A673 (cell line): Measurements from ENCODE around the gene CATSPERD. TPM values are rescaled to one million over a fixed set of nuclear protein-coding genes. Genes with fewer than 3 reads are reported as not detected.
"Not testable (repeated sequence)": the region's sequence is repeated elsewhere in the genome, so short reads cannot be mapped to it uniquely, and the experiment has no call there.

Source experiments
- BruUV-seq: library from RNA; stranded (reverse); fragments of 400-500 nt; replicated peaks from 2 replicates; lab custom pipeline; 2021; lab: Mats Ljungman, UMichigan
- CTCF ChIA-PET: fragments of 300-600 bp; sonication (Branson Sonifier 250); formaldehyde crosslinking; loops from one replicate; lab custom pipeline; 2022; ENCODE audit warnings: antibody characterized with exemption; lab: Charles Lee
- POLR2A ChIA-PET: fragments of 300-600 bp; sonication (Branson Sonifier 250); formaldehyde crosslinking; loops from one replicate; lab custom pipeline; 2022; ENCODE audit warnings: antibody characterized with exemption; ENCODE audit not compliant: low non-redundant PET; lab: Charles Lee
- DNase-seq: peaks from one replicate; pipeline ENCODE4 v3.0.0-alpha.2; 2015; ENCODE audit warnings: low spot score
- H3K27ac ChIP-seq: fragments of 200-600 bp; sonication (generic); 2 replicates; pipeline ENCODE4 v1.5.1; 2016; ENCODE audit warnings: mixed run types, low read depth, mild to moderate bottlenecking, mixed read lengths, antibody characterized with exemption, low read length; ENCODE audit not compliant: poor library complexity, severe bottlenecking
- H3K27me3 ChIP-seq: fragments of 200-600 bp; sonication (generic); replicated peaks from 2 replicates; pipeline ENCODE4 v1.6.1; 2017; ENCODE audit warnings: mixed run types, low read depth, mild to moderate bottlenecking, mixed read lengths, antibody characterized with exemption, low read length; ENCODE audit not compliant: insufficient read depth, poor library complexity
- H3K36me3 ChIP-seq: fragments of 200-600 bp; sonication (generic); 2 replicates; pipeline ENCODE4 v1.6.1; 2016; ENCODE audit warnings: mixed run types, mild to moderate bottlenecking, mixed read lengths, antibody characterized with exemption, low read length; ENCODE audit not compliant: insufficient read depth, poor library complexity, severe bottlenecking
- H3K4me1 ChIP-seq: fragments of 200-600 bp; sonication (generic); 2 replicates; pipeline ENCODE4 v1.6.1; 2017; ENCODE audit warnings: mixed run types, mild to moderate bottlenecking, mixed read lengths, antibody characterized with exemption, low read length; ENCODE audit not compliant: insufficient read depth, poor library complexity, severe bottlenecking
- H3K4me3 ChIP-seq: fragments of 200-600 bp; sonication (generic); 2 replicates; pipeline ENCODE4 v1.5.1; 2016; ENCODE audit warnings: low read depth, mixed run types, mild to moderate bottlenecking, mixed read lengths, low read length; ENCODE audit not compliant: poor library complexity, severe bottlenecking
- H3K9me3 ChIP-seq: fragments of 200-600 bp; sonication (generic); 2 replicates; pipeline ENCODE4 v1.6.1; 2016; ENCODE audit warnings: mixed run types, low read depth, mild to moderate bottlenecking, mixed read lengths, antibody characterized with exemption, low read length; ENCODE audit not compliant: poor library complexity, severe bottlenecking
- CTCF ChIP-seq: fragments of 300-800, 200-600 bp; sonication (generic); conservative IDR thresholded peaks from 2 replicates; pipeline ENCODE4 v1.5.1; 2017; ENCODE audit warnings: low read depth, mild to moderate bottlenecking, antibody characterized with exemption, low read length, moderate library complexity, mixed read lengths
- EZH2 ChIP-seq: fragments of 200-600 bp; sonication (generic); IDR thresholded peaks from 2 replicates; pipeline ENCODE4 v1.6.1; 2017; ENCODE audit warnings: borderline replicate concordance, low read depth, mild to moderate bottlenecking, mixed read lengths, antibody characterized with exemption, low read length; ENCODE audit not compliant: poor library complexity, severe bottlenecking
- intact Hi-C: fragments of 100-400 bp; cut with micrococcal nuclease; formaldehyde crosslinking; loops from one replicate; pipeline ENCODE4 v1.10.0; 2022; ENCODE audit not compliant: unreplicated experiment
- total RNA-seq: library from RNA; stranded (reverse); gene quantifications from 2 replicates; pipeline ENCODE4 v1.2.3, GENCODE V29; 2021

CATSPERD gene
- total RNA-seq, 1 experiment from 2014 or later = not detected

GRCh38 chr19:5774921-5775320 is 54.5 kb downstream of the CATSPERD start:
- Histone ChIP-seq H3K4me3 (no peak overlapping the region), H3K27me3 (no peaks in the 10 kb centered on the region), H3K9me3 (no peaks in the 10 kb centered on the region), H3K4me1 (peaks cover 5% of the 10 kb centered on the region), H3K36me3 (no peaks in the 10 kb centered on the region), H3K27ac (no peak overlapping the region)
- TF ChIP-seq CTCF = no peak
- TF ChIP-seq EZH2 = no peak
- DNase-seq = no peak
- no TSS peak for BruUV-seq
- ChIA-PET POLR2A (no interaction called here), CTCF (interaction anchor here (1.2 kb wide), 1 partner anchor 247 kb away, joined by 4 read pairs; no protein-coding TSS in a partner anchor)
- intact Hi-C loops = no loop called here

GRCh38 chr19:5775668-5776309 is 55.4 kb downstream of the CATSPERD start:
- BruUV-seq = no TSS peak
- no peaks in the 10 kb centered on the region for H3K36me3 ChIP-seq
- H3K27me3 ChIP-seq = no peaks in the 10 kb centered on the region
- no peak for TF ChIP-seq EZH2
- no peak for TF ChIP-seq CTCF
- peaks cover 5% of the 10 kb centered on the region for H3K4me1 ChIP-seq
- CTCF ChIA-PET = no interaction called here
- POLR2A ChIA-PET = no interaction called here
- H3K27ac ChIP-seq = no peak overlapping the region
- no peak overlapping the region for H3K4me3 ChIP-seq
- no peaks in the 10 kb centered on the region for H3K9me3 ChIP-seq
- DNase-seq = peak; percentile 31
- intact Hi-C loops = no loop called here

GRCh38 chr19:5778402-5778801 is 58.0 kb downstream of the CATSPERD start:
- Histone ChIP-seq H3K4me1 (peaks cover 4% of the 10 kb centered on the region), H3K9me3 (no peaks in the 10 kb centered on the region), H3K36me3 (no peaks in the 10 kb centered on the region), H3K27me3 (no peaks in the 10 kb centered on the region), H3K4me3 (no peak overlapping the region), H3K27ac (no peak overlapping the region)
- BruUV-seq = no TSS peak
- CTCF ChIA-PET = no interaction called here
- intact Hi-C loops = no loop called here
- POLR2A ChIA-PET = no interaction called here
- DNase-seq = no peak
- TF ChIP-seq CTCF = no peak
- TF ChIP-seq EZH2 = no peak

- H3K36me3 ChIP-seq, H3K9me3 ChIP-seq, H3K27me3 ChIP-seq, H3K4me1 ChIP-seq, intact Hi-C loops, POLR2A ChIA-PET, H3K27ac ChIP-seq, DNase-seq, CTCF ChIA-PET, BruUV-seq, H3K4me3 ChIP-seq: not testable (repeated sequence)
These were observed 60.5 kb downstream of the CATSPERD start for GRCh38 chr19:5780916-5781315.
